Measurements from ENCODE around the gene FBXL20. TPM values are rescaled to one million over a fixed set of nuclear protein-coding genes. Genes with fewer than 3 reads are reported as not detected.
"Not testable (repeated sequence)": the region's sequence is repeated elsewhere in the genome, so short reads cannot be mapped to it uniquely, and the experiment has no call there.

The FBXL20 gene
- total and polyA plus RNA-seq, 2 donors (not counting 3 experiments of a cell fraction or from before 2014, with no cell fraction given), result 4.6 to 18.0 TPM

DNA sequence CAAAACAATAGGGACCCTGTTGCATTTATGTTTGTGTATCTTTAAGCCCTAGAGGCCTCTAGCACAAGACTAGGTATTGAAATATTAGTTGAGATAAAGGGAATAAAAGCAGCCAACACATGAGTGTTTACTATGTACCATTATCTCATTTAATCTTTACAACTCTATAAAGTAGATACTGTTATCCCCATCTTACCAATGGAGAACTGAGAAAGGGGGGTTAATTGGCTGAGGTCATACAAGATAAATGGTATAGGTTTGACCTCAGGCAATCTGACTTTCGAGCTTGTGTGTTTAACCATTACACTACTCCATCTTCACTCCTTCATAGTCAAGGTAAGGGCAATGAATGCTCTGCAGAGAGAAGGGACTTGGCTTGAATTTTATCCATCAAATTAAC is 149.4 kb downstream of the FBXL20 start:
- FAIRE-seq, result no peak
- peaks cover 0 to 4% of the 10 kb centered on the region in 2 experiments for H3K36me3 ChIP-seq (ENCODE audit: control insufficient read depth in 2 of 2, extremely low read depth in 1 of 2, insufficient read depth in 2 of 2, low read length in 2 of 2)
- POLR2A ChIA-PET, result no interaction called here

DNA sequence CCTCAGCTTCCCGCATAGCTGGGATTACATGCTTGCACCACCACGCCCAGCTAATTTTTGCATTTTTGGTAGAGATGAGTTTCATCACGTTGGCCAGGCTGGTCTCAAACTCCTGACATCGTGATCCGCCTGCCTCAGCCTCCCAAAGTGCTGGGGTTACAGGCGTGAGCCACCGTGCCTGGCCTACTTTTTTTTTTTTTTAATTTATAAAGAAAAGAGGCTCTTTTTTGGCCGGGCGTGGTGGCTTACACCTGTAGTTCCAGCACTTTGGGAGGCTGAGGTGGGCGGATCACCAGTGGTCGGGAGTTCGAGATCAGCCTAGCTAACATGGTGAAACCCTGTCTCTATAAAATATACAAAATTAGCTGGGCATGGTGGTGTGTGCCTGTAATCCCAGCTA is 151.3 kb downstream of the FBXL20 start:
- H3K4me1 ChIP-seq (ENCODE audit: control insufficient read depth, extremely low read depth, insufficient read depth, low read length); H3K27me3 ChIP-seq (ENCODE audit: control insufficient read depth in 2 of 2, insufficient read depth in 2 of 2, low read length in 2 of 2); dilution Hi-C loops (cut with MboI; ENCODE audit: extremely low pct_ligation_motif_present, low sequenced_read_pairs); FAIRE-seq; BruUV-seq (replicated peaks); H3K79me2 ChIP-seq (ENCODE audit: control insufficient read depth, insufficient read depth, low read length); H4K20me1 ChIP-seq (replicated peaks; ENCODE audit: control insufficient read depth, extremely low read depth, insufficient read depth, low read length); H3K27ac ChIP-seq (ENCODE audit: insufficient read depth, low read depth, low read length); H3K9me1 ChIP-seq (replicated peaks; ENCODE audit: control insufficient read depth, extremely low read depth, insufficient read depth, low read length); H3K9me3 ChIP-seq (replicated peaks; ENCODE audit: control insufficient read depth, insufficient read depth, low read length); H3K36me3 ChIP-seq (ENCODE audit: control insufficient read depth in 2 of 2, extremely low read depth in 1 of 2, insufficient read depth in 2 of 2, low read length in 2 of 2); DNase-seq (ENCODE audit: low read depth, low spot score); H3K4me2 ChIP-seq (ENCODE audit: insufficient read depth, low read length); H3K4me3 ChIP-seq (replicated peaks in 1 of 3; ENCODE audit: insufficient read depth in 1 of 3, low read depth in 1 of 3, low read length in 3 of 3); POLR2A ChIA-PET; intact Hi-C loops (cut with micrococcal nuclease); H3K9ac ChIP-seq (replicated peaks; ENCODE audit: extremely low read depth, insufficient read depth, low read length); H2AFZ ChIP-seq (ENCODE audit: low read depth, low read length): not testable (repeated sequence)
- CTCF ChIA-PET, result interaction anchor here (0.7 to 2.4 kb wide), 7 partner anchors 15 to 267 kb away, joined by 3 to 13 read pairs (median 4); no protein-coding TSS in a partner anchor

More for the DNA sequence above, 149.4 kb downstream of the FBXL20 start:
- Histone ChIP-seq H3K4me3 (replicated peaks in 1 of 3; ENCODE audit: insufficient read depth in 1 of 3, low read depth in 1 of 3, low read length in 3 of 3) (no peak overlapping the region), H3K4me2 (ENCODE audit: insufficient read depth, low read length) (no peak overlapping the region), H3K79me2 (ENCODE audit: control insufficient read depth, insufficient read depth, low read length) (no peaks in the 10 kb centered on the region), H2AFZ (ENCODE audit: low read depth, low read length) (no peak overlapping the region), H3K4me1 (ENCODE audit: control insufficient read depth, extremely low read depth, insufficient read depth, low read length) (no peaks in the 10 kb centered on the region), H3K9ac (replicated peaks; ENCODE audit: extremely low read depth, insufficient read depth, low read length) (no peak overlapping the region), H3K27ac (ENCODE audit: insufficient read depth, low read depth, low read length) (no peak overlapping the region), H4K20me1 (replicated peaks; ENCODE audit: control insufficient read depth, extremely low read depth, insufficient read depth, low read length) (no peaks in the 10 kb centered on the region), H3K27me3 (ENCODE audit: control insufficient read depth in 2 of 2, insufficient read depth in 2 of 2, low read length in 2 of 2) (no peaks in the 10 kb centered on the region), H3K9me1 (replicated peaks; ENCODE audit: control insufficient read depth, extremely low read depth, insufficient read depth, low read length) (no peaks in the 10 kb centered on the region), H3K9me3 (replicated peaks; ENCODE audit: control insufficient read depth, insufficient read depth, low read length) (no peaks in the 10 kb centered on the region)
- no TSS peak for BruUV-seq (replicated peaks)
- no peak for DNase-seq (ENCODE audit: low read depth, low spot score)
- CTCF ChIA-PET, result interaction anchor here (1.0 to 1.2 kb wide), 2 partner anchors 10 to 467 kb away, joined by 3 read pairs; no protein-coding TSS in a partner anchor
- TF ChIP-seq EZH2 (IDR thresholded peaks at IDR 0.05; ENCODE audit: borderline replicate concordance, low read depth, low read length, severe bottlenecking), result no peak
- TF ChIP-seq, protein P1, sequence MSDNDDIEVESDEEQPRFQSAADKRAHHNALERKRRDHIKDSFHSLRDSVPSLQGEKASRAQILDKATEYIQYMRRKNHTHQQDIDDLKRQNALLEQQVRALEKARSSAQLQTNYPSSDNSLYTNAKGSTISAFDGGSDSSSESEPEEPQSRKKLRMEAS (IDR thresholded peaks at IDR 0.05; ENCODE audit: insufficient read depth, insufficient read length), result no peak
- TF ChIP-seq POLR2AphosphoS5 (IDR thresholded peaks at IDR 0.05; ENCODE audit: insufficient read depth, low read depth, low read length), result no peak
- TF ChIP-seq, protein P2, sequence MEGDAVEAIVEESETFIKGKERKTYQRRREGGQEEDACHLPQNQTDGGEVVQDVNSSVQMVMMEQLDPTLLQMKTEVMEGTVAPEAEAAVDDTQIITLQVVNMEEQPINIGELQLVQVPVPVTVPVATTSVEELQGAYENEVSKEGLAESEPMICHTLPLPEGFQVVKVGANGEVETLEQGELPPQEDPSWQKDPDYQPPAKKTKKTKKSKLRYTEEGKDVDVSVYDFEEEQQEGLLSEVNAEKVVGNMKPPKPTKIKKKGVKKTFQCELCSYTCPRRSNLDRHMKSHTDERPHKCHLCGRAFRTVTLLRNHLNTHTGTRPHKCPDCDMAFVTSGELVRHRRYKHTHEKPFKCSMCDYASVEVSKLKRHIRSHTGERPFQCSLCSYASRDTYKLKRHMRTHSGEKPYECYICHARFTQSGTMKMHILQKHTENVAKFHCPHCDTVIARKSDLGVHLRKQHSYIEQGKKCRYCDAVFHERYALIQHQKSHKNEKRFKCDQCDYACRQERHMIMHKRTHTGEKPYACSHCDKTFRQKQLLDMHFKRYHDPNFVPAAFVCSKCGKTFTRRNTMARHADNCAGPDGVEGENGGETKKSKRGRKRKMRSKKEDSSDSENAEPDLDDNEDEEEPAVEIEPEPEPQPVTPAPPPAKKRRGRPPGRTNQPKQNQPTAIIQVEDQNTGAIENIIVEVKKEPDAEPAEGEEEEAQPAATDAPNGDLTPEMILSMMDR (IDR thresholded peaks at IDR 0.05; ENCODE audit: extremely low read depth in 1 of 2, insufficient read depth in 1 of 2, low read depth in 1 of 2, low read length in 2 of 2), result no peak
- no peak for TF ChIP-seq MYC (IDR thresholded peaks at IDR 0.05; ENCODE audit: low read depth, low read length)
- TF ChIP-seq POLR2A (IDR thresholded peaks at IDR 0.05; ENCODE audit: low read depth, low read length), result no peak
- no peak for TF ChIP-seq FOS (IDR thresholded peaks at IDR 0.05; ENCODE audit: borderline replicate concordance, insufficient read depth, low read length)
- no peak for TF ChIP-seq GATA2 (IDR thresholded peaks at IDR 0.05; ENCODE audit: insufficient read depth, insufficient read length, low read depth, low read length)
- TF ChIP-seq JUN (IDR thresholded peaks at IDR 0.05; ENCODE audit: borderline replicate concordance, insufficient read depth, insufficient read length, low read depth), result no peak
- dilution Hi-C loops (cut with MboI; ENCODE audit: extremely low pct_ligation_motif_present, low sequenced_read_pairs) (no loop called here), intact Hi-C loops (cut with micrococcal nuclease) (no loop called here)

All from endothelial cell of umbilical vein (primary cell).